NCI-H1417 (cell line): ENCODE data around the gene EXOC3L1.

Experiments used
- DNase-seq, 3 experiments: peaks; one replicate each; lab custom pipeline; 2025; lab: John Stamatoyannopoulos, UW

EXOC3L1 gene, protein sequence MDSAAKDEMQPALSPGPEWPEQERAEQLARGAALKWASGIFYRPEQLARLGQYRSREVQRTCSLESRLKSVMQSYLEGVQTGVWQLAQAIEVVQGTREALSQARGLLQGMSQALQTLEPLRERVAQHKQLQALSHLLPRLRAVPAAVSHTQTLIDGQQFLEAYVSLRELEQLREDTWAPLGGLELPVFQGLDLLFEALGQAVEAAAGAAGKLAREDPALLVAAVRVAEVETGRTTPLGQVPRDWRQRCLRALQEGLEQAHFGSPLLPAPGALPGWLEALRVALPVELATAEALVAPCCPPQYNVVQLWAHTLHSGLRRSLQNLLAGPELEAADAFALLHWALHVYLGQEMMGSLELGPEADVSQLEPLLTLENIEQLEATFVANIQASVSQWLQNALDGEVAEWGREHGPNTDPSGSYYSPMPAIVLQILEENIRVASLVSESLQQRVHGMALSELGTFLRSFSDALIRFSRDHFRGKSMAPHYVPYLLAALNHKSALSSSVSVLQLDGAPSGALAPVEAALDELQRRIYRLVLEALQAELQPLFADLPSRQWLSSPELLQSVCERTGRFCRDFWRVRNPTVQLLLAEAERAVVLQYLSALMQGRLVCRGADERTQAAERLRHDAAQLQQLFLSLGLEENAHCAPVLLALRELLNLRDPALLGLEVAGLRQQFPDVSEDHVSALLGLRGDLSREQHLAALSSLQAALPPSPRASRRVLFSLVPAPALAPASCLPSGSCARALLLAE

DNA sequence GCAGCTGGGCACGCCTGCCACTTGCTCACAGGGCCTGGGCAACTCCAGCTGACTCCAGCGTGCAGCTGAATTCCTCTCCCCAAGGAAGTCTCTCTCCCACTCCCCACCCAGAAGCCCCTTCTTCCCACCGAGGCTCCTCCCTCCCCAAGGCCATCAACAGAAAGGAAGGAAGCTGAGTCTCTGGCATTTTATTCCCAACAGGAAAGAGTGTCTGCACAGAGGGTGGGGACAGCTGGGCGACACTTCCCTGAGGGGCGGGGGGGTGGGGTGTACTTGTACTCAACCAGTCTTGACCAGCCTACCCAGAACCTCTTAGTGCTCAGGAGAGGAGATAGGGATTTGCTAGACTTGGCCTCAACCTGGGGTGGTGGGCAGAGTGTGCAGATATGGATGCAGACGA, at the start of gene EXOC3L1:
EXOC3L1 (minus strand) TSS at position 96 of the 400 bp plus-strand sequence. CDS start 460 bp downstream, outside the sequence.
- DNase-seq, result no peak

DNA sequence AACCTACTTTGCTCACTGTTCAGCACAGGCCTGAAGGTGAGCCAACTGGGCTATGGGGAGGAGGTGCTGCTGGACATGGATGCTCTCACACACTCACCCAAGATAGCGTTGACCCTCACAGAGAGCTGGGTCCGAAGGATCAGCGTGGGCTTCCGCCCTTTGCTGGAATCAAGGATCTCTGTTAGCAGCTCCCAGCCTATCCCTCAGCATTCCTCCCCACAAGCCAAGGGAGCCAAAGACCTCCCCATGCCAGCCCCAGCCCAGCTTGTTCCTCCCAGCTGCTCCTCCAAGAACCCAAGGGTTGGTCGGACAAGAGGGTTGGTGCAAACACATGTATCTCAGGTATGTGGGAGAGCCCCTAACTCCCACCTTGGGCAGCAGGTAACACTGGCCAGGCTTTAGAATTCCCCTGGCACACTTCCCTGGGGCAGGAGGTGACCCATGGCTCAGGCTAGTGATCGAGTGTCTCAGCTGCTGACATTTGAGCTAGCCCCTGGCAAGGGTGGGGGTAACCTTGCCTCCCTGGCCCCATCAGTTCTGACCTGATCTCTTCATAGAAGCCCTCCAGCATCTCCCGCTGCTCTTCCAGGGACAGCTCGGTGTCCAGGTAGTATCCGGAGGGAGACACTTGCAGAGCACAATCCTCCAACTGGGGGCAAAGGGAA, 49.0 kb upstream of the EXOC3L1 start:
- DNase-seq, result no peak

DNA sequence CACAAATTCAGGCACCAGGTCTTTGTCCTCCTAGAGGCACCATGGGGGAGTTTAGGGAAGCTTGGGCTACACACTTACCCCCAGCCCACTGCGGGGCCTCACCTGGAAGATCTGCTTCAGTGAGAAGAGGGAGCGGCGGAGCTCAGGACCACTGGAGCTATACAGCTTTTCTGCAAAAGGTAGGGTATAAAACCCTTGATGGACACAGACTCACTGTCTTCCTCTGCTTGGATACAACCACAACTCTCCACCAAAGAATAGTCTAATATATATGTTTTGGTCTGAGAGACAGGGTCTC, 48.3 kb upstream of the EXOC3L1 start:
- no peak for DNase-seq

DNA sequence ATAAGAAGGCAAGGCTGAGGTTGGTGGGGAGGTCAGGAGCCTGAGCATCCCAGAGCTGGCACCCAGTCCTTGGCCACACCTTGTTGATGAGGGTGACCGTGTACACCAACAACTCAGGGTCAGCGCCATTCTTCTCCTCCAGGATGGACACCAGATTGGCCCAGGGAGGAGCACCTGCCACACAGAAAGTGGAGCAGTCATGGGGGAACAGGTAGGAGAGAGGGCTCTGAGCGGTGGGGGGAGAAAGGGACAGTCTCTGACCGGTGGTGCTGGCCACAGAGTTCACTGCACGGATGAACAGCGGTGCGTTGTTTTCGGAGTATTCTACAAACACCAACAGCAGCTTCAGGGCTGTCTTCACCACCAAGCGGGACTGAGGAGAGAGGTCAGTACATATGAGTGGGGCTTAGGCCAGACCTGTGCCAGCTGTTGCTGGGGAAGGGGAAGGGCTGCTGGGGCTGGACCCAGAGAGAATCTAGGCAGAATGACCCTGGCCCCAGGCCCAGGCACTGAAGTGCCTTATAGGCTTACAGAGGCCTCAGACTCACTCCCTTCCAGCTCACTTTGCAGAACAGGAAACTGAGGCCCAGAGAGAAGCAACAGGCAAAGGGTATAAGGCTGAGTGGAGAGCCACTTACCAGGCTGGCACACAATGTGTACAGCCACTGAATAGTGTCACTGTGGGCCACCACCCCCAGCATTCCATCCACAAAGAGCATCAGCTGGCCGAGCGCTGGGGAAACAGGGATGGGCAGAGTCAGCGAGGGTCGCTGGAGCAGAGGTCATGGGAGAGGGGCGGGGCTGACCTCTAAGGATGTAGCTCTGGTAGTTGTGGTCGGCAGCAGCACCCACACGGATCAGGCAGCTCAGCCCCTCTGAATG, 47.7 kb upstream of the EXOC3L1 start:
- no peak for DNase-seq

DNA sequence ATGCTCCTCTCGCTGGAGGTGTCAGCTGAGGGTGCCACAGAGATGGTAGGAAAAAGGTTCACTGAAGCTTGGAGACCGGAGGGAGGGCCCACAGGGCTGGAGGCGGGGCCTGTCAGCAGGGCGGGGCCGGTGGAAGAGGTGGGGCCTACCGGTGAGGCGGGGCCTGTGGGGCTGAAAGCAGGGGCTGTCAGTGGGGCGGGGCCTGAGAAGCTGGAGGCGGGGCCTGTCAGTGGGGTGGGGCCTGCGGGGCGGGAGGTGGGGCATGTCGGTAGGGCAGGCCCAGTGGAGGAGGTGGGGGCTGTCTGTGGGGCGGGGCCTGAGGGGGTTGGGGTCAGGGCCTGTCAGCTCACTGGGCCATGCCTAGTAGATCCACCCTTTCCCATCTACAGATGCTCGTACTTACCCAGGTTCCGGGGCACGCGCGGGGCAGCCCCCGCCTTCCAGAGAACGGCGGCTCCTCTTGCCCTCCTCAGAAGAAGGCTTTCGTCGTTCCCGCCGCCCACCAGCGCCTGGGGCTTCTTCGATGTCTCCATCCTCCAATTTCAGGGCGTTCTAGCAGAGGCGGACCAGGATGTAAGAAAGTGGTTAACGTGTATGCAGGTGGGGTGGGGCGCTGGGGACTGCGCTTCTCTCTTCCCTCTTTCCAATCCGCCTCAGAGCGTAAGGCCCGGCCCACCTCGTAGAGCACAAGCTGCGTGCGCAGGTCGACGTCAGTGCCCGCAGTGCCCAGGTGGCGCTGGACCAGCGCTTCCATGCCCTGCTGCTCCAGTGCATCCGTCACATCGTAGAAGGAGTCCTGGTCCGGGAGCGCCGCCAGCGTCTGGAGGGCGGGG, 46.8 kb upstream of the EXOC3L1 start:
- peak in 1 of 3 experiments; percentile 20 for DNase-seq

DNA sequence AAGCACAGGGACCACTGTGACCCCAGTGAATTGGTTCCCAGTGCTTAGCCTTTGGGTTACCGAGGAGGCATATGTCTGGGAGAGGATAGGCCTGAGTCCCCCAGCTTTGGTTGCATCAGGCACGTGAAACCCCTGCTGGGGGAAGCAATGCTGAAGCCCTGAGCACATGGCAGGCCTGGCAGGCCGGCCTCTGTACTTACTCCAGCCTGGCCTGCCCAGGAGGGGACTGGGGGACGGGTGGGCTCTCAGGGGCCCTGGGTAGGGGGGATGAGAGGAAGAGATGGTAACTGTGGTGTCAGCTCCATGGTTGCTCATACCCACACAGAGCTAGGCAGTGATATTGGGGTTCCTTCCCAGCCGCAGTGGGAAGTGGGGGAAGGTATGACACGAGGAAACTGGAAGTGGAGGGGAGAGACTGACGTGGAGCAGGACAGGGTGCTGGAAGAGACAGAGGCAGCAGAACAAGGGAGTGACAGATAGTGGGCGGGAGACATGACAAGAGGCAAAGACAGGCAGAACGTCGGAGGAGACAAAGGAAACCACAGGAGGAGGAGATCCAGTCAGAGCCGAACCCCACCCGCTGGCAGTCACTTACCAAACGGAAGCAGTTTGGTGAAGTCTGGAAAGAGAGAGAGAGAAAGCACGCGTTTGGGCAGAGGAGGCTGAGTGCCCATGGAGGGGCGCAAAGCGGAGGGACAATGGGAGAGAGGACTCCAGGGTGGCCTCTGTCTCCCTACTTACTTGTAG, 46.1 kb upstream of the EXOC3L1 start:
- no peak for DNase-seq

DNA sequence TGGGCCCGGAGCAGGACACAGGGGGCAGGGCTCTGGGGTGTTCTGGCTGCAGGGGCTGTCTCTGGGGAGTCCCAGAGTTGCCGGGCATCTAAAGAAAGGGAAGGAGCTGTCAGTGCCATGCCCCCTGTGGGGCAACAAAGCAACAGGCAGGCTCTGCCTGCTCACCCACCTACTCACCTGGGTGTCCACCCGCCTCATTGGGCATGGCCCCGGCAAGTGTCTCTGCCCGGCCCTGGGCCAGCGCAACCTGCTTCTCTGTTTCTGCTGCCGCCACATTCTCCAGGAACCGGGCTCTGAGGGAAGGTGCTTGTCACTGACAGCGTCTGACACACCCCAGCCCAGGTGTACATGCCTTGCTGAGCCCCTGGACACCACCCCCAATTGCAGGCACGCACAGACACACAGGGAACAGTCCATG, 44.3 kb upstream of the EXOC3L1 start:
- DNase-seq, result no peak

DNA sequence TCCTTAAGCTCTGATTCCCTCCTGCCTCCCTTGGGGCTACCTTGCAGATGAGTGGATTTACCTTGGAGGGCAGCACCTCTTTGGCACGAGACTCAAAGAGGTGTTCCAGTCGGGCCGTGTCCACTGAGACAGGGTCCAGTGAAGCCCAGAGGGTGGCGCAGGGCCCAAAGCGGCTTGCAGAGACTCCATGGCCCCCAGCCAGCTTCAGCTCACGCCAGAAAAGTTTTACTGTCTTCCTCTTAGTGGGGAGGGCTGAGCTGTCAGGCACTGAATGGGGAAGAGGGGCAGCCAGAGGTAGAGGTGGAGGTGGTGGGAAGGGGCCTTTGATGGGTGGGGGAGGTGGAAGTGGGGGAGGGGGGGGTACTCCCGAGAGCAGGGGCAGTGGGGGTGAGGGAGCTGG, 43.7 kb upstream of the EXOC3L1 start:
- DNase-seq, result no peak

DNA sequence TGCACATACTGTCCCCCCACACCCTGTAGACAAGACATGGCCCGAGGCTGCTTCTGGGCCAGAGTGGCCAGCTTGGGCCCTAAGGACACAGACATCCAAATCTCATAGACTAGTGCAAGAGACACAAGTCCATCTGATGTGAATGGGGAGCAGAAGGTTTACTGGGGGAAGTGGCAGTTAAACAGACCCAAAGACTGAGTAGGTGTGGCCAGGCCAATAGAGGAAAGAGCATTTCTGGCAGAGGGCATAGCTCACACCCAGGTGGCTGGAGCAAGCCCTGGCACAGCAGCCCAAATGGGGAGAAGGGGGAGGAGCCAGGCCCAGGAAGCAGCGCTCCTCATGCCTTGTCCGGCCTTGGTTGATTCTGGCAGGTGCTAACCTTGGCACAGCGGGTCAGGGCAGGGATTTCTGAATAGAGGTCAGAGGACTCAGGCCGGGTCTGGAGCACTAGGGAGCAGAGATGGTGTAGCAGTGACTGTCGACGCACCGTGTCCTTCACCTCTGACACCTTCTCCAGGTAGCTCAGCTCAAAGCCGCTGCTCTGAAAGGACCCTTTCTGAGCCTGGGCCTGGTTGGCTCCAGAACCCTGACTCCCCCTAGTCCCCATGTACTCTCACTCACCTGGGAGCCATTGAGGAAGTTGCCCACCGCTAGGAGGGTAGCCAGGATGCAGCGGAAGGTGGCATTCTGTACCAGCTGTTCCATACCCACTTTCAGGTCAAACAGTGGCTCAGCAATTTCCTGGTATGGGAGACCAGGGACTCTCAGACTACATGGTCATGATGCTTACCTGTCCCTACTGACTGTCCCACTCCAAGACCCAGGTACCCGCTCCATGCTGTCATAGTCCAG, 41.1 kb upstream of the EXOC3L1 start:
- DNase-seq, result no peak

DNA sequence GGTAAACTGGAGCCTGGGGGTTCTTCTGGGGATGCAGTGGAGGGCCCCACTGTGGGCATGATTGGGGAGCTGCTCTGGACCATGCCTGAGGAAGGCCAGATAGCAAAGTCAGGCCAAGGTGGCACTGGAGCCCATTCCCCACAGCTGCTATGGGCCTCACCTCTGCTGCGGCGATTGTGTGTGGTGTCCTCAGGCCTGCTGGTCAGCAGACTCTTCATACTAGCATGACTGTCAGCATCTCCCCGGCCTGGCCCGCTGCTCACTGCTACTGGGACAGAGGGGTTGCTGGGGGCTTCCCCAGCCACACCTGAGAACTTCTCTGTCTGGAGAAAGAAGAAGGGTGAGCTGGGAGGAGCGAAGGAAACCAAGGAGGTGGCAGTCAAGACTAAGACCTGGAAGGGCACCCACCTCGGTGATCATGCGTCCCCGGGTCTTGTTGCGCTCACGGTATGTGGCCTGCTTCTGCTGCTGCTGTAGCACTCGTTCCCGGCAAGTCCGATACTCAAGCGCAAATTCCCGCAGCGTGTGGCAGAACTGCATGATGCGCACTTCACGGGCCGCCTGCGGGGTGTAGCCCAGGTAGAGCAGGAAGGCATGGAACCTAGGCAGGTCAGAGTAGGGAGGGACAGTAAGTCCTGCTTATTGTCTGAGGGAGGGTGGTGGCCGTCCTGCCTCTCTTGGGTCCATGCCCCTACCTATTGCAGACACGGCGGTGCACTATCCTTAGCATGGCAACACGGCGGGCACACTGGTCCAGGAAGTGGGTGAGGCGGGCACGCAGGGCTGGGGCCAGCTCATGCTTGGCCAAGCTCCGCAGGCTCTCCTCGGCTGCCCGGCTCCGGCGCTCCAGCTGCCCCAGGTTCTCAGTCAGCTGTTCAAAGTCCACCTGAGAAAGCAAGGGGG, 40.2 kb upstream of the EXOC3L1 start:
- DNase-seq, result no peak

DNA sequence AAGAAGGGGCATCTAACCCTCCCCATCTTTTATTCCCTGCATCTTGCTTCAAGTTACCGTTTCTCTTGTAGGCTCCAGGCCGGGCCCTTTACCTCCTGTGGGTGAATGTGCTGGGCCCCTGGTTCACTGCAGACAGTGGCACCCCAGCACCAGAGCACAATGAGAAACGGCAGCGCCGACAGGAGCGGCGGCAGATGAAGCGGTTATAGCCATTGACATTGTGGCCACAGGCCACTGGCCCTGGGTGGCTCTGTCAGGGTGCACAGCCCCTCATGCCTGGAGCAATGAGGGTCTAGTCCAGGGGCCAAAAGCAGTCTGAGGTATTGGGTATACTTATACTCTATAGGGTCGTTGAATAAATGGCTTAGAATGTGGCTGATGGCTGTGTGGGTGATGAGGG, 39.0 kb upstream of the EXOC3L1 start:
- DNase-seq, result no peak

DNA sequence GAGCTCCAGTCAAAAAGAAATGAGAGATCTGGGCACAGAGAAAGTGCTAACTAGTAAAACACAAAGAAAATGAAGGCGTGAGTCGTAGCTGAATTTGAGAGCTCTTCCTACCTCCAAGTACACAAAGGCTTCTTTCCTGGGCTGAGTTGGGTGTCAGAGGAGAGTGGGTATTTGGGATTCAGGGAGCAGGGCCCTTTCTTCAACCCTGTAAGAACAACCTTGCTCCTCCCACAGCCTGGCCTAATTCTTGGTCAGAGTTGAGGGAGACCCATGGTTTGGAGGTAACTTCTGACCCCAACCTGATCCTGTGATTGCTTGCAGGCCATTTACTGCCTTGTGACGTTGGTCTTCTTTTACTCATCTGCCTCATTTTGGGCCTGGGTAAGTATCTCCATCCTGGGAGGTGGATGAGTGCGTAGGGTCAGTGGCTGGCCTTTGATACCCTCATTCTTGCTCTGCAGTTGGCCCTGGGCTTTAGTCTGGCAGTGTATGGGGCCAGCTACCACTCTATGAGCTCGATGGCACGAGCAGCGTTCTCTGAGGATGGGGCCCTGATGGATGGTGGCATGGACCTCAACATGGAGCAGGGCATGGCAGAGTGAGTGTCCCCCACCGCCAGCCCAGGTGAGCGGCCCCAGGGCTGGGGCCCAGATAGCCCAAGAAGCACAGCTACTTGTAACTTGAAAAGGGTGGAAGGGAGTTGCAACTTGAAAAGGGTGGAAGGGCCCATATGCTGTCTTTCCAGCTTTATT, 38.3 kb upstream of the EXOC3L1 start:
- no peak for DNase-seq

DNA sequence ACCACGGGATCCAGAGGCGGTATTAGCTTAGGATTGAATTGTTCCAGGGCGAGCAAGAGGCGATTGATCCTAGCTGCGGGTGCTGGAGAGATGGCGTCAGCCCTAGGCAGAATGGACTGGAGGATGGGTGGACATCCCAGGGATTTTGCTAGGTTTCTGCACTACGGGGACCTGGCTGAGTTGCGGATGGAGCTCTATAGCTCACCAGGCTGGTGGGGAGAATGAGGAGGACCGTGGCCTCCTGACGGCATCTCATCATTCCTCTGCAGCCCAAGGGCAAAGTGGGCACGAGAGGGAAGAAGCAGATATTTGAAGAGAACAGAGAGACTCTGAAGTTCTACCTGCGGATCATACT, 37.6 kb upstream of the EXOC3L1 start:
- DNase-seq, result no peak

DNA sequence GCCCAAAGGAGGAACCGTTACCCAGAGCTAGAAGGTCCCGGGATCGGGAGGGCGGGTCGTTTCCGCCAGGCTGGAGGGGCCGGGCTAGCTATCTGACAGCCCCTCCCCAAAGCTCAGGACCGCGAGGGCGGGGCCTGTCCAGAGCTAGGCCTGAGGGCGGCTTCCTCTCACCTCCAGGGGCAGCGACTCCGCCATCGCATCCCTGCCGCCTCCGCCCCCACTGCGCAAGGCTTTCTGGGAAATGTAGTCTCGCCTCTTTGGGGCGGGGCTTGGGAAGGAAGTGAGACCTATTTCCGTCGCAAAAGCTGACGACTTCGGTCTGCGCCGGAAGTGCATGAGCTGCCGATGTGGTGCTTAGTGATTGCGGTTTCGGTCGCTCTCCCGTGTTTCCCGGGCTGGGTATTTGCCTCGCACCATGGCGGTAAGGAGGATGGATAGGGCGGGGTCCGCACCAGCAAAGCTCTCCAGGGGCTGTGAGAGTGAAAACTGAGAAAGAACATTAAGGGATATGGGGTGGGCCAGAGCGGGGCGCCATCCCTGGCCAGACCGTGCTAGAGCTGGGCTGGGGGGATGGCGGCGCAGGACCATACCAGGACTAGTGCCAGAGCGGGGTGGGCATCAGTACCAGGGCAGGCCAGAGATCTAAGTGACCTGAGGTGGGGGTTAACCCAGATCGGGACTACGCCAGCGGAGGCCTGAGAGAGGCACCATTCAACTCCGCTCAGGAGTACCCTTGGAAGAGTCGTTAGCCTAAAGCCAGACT, 37.0 kb upstream of the EXOC3L1 start, which contains the start of gene TMEM208:
TMEM208 (plus strand) TSS at position 327 of the 763 bp plus-strand sequence; CDS start at position 416, 89 bp downstream.
- peak; percentile 95 to 98 (median 95) for DNase-seq

DNA sequence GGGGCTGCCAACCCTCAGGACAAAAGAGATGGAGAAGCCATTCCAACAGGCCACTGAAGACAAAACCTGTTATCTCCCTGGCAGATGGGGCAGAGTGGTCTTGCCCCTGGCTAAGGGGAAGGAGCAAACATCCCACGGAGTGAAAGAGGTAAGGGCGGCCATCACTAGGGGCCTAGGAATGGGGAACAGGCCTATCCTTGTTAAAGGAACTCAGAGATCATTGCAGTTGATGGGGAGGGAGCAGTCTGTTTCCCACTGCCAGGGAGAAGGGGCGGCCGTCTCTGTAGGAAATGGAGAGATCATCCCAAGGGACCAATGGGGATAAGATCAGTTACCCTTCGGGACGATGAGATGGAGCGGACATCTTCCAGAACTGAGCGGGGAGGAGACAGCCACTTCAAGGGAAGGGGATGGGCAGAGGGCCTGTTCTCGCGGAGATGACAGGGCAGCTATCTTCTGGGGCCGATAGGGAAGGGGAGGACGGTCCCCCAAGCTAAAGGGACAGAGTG, 36.4 kb upstream of the EXOC3L1 start:
- no peak for DNase-seq

DNA sequence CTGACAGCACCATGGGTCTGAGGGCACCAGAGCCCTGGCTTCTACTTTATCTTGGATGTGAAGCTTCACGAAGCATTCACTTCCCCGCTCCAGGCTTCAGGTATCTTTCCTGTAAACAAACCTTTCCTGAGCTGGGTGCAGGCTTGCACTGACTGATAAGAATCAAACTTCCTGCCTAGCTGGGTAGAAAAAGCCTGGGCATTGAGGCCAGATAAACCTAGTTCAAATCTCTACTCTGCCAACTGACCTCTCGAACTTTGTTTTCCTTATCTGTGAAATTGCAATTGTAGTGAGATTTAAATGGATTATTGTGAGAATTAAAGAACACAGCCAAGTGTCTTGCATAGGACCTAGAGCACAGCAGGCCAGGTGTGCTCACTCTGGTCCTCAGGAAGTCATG, 34.1 kb upstream of the EXOC3L1 start:
- no peak for DNase-seq
